Measurements from ENCODE around the gene SEZ6L.

DNA sequence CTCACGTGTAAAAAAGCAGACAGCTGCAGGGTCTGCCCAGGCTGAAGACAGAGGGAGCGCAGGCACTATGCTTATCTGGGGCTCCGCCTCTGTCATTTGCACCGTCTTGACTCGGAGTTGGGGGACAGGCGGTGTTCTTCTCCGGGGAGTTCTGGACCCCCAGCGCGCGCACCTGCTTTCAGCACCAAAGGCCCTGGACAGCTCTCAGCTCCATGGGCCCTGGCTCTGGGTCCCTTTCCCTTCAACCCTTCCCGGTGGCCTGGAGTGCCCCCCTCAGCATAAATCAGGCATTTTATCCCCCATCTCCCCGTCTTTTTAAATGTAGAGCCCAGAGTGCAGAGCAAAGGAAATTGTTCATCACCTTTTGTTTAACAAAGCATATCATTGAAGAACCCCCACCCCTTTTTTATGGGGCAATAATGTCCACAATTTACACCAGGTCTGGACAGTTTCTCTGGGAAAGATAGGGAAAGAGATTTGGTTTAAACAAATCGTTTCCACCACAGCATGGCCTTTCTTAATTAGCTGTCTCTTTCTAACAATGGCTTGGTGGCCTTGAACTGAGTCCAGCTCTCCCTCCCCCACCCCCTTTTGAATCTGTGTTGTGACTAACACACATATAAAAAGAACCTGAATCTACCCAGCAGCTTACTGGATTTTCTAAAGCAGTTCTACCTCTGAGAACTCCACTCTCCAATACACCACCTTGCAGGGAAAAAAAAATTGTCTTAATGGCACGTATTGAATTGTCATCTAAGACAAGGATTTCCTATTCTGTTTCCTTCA is 1.7 kb downstream of the SEZ6L start:
- TF ChIP-seq, protein P1, sequence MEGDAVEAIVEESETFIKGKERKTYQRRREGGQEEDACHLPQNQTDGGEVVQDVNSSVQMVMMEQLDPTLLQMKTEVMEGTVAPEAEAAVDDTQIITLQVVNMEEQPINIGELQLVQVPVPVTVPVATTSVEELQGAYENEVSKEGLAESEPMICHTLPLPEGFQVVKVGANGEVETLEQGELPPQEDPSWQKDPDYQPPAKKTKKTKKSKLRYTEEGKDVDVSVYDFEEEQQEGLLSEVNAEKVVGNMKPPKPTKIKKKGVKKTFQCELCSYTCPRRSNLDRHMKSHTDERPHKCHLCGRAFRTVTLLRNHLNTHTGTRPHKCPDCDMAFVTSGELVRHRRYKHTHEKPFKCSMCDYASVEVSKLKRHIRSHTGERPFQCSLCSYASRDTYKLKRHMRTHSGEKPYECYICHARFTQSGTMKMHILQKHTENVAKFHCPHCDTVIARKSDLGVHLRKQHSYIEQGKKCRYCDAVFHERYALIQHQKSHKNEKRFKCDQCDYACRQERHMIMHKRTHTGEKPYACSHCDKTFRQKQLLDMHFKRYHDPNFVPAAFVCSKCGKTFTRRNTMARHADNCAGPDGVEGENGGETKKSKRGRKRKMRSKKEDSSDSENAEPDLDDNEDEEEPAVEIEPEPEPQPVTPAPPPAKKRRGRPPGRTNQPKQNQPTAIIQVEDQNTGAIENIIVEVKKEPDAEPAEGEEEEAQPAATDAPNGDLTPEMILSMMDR (IDR thresholded peaks at IDR 0.05): no peak
- TF ChIP-seq POLR2A (IDR thresholded peaks at IDR 0.05): no peak
